RWPE1 (cell line): Measurements from ENCODE around the gene OR9G1.
"Not testable (repeated sequence)": the region's sequence is repeated elsewhere in the genome, so short reads cannot be mapped to it uniquely, and the experiment has no call there.

Experiments used
- CTCF ChIA-PET: fragments of 350-600 bp; sonication (Branson Sonifier 250); formaldehyde crosslinking; extraction: SDS; loops from one replicate; lab custom pipeline; 2021; lab: Yijun Ruan, JAX
- POLR2A ChIA-PET: fragments of 400-600 bp; formaldehyde crosslinking; extraction: SDS; loops from one replicate; lab custom pipeline; 2020; ENCODE audit warnings: antibody characterized with exemption; ENCODE audit not compliant: low non-redundant PET; lab: Yijun Ruan, JAX
- DNase-seq: peaks from one replicate; pipeline ENCODE4 v3.0.0; 2012; ENCODE audit warnings: low spot score
- H3K27ac ChIP-seq: fragments of 450-650 bp; 2 replicates; pipeline ENCODE4 v1.5.1; 2017
- TF ChIP-seq, protein P1 (sequence below): fragments of 450-650 bp; conservative IDR thresholded peaks from 2 replicates; pipeline ENCODE4 v1.5.1; 2017; ENCODE audit warnings: low read depth, mild to moderate bottlenecking

OR9G1 gene, protein sequence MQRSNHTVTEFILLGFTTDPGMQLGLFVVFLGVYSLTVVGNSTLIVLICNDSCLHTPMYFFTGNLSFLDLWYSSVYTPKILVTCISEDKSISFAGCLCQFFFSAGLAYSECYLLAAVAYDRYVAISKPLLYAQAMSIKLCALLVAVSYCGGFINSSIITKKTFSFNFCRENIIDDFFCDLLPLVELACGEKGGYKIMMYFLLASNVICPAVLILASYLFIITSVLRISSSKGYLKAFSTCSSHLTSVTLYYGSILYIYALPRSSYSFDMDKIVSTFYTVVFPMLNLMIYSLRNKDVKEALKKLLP

DNA sequence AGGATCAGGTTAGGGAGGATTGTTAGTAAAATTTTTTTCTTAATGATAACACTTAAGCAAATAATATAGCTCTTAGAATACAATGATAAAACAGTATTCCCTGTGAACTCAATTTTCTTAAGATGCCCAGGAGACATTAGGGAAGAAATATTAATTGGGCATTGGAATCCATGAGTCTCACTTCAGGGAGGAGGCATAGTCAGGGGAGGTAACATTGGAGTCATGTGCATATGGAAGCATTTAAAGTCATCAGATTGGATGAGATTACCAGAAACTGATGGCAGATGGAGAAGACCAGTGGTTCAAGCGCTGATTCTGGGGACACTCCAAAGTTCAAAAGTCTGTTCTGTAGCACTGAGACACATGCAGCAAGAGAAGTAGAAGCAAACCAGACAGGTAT, at the start of gene OR9G1:
OR9G1 (plus strand) TSS at position 301 of the 400 bp plus-strand sequence. CDS start 1,293 bp downstream, outside the sequence.
- ChIA-PET CTCF (no interaction called here), POLR2A (no interaction called here)
- TF ChIP-seq, protein P1, sequence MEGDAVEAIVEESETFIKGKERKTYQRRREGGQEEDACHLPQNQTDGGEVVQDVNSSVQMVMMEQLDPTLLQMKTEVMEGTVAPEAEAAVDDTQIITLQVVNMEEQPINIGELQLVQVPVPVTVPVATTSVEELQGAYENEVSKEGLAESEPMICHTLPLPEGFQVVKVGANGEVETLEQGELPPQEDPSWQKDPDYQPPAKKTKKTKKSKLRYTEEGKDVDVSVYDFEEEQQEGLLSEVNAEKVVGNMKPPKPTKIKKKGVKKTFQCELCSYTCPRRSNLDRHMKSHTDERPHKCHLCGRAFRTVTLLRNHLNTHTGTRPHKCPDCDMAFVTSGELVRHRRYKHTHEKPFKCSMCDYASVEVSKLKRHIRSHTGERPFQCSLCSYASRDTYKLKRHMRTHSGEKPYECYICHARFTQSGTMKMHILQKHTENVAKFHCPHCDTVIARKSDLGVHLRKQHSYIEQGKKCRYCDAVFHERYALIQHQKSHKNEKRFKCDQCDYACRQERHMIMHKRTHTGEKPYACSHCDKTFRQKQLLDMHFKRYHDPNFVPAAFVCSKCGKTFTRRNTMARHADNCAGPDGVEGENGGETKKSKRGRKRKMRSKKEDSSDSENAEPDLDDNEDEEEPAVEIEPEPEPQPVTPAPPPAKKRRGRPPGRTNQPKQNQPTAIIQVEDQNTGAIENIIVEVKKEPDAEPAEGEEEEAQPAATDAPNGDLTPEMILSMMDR, result no peak
- no peak within 1 kb of the TSS for H3K27ac ChIP-seq
- no peak for DNase-seq

DNA sequence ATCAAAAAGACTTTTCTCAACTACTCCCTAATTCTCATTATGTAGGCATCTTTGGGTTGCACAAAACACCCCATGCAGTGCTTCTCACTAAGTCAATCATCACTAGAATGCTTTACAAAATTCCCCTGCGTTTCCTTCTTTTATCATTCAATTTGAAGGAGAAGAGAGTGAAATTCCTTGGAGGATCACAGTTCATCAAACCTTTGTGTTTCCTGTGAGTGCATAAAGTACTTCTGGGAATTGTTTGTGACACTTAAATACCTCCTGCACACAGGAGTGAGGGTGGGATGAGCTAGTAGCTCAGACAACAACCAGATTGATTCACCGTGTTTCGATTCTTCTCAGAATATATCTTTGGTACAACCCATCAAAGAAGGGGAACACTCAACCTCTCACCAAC, 39.1 kb upstream of the OR9G1 start:
- TF ChIP-seq, protein P1, result no peak
- H3K27ac ChIP-seq, result no peak overlapping the region
- DNase-seq, result no peak
- ChIA-PET POLR2A (no interaction called here), CTCF (no interaction called here)

DNA sequence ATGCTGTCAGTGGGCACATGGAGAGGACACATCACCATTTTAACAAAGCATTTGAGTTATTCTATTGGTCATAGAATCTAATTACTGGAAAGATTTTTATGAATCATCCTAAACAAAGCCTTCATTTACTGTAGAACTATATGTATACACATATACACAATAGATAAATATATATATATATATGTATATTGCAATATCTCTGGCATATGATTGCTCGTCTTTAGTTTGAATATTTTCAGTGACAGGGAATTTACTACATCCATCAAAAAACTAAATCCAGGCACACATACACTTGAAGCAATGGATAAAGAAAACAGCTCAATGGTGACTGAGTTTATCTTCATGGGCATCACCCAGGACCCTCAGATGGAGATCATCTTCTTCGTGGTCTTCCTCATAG, 35.5 kb upstream of the OR9G1 start, which contains the start of gene OR5AR1:
OR5AR1 (plus strand) TSS at position 301 of the 400 bp plus-strand sequence; CDS start at position 301, 0 bp downstream.
- TF ChIP-seq, protein P1, result no peak
- CTCF ChIA-PET, result no interaction called here
- no peak within 1 kb of the TSS for H3K27ac ChIP-seq
- DNase-seq, result no peak
- POLR2A ChIA-PET, result no interaction called here

GRCh38 chr11:56670984-56671383, 27.9 kb upstream of the OR9G1 start:
- CTCF ChIA-PET, result no interaction called here
- H3K27ac ChIP-seq, result no peak overlapping the region
- TF ChIP-seq, protein P1, result no peak
- POLR2A ChIA-PET, result no interaction called here
- no peak for DNase-seq

DNA sequence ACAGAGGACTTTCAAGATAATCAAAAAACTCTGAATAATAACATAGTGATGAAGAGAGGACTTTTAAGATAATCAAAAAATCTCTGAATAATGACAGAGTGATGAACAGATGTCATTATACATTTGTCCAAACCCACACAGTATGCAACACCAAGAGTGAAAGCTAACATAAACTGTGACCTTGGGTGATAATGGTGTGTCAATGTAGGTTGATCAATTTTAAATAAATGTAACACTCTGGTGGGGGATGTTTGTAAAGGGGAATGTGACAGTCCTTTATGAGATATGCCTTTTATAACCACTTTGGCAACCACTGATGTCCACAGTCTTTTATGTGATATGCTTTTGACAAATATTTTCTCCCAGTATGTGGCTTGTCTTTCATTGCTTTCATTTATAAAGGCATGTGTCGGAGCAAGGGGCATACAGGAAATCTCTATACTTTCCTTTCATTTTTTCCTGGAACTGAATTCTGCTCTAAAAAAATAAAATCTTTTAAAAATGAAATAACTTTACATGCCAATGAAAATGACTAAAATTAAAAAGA, 10.3 kb upstream of the OR9G1 start:
- POLR2A ChIA-PET, result no interaction called here
- CTCF ChIA-PET, result interaction anchor here (0.6 kb wide), 2 partner anchors 9 to 319 kb away, joined by 3 read pairs; no protein-coding TSS in a partner anchor
- TF ChIP-seq, protein P1, result no peak
- DNase-seq, result no peak
- H3K27ac ChIP-seq, result no peak overlapping the region

DNA sequence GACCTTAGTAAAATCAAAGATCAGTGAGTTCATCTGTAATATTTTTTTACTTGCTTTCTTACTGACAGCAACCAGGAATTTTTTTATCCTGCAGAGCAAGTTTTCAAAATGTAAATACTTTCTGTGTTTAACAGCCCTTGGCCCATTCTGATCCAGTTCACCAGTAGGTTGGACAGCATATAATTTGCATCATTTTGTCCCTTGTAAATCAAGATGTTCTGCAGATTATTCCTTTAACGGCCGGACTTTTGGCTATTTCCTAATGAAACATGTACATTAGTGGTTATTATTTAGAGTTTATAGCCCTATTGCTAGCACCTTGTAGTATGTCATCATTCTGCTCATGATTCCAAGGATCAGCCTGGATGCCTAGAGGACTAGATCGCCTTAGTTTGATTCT, 7.7 kb upstream of the OR9G1 start:
- DNase-seq, CTCF ChIA-PET, H3K27ac ChIP-seq, POLR2A ChIA-PET: not testable (repeated sequence)

GRCh38 chr11:56693428-56693827, 5.5 kb upstream of the OR9G1 start:
- no peak for DNase-seq
- POLR2A ChIA-PET, result no interaction called here
- TF ChIP-seq, protein P1, result no peak
- no peak overlapping the region for H3K27ac ChIP-seq
- CTCF ChIA-PET, result no interaction called here
